ENCODE results near the gene HOXA6.

GRCh38 chr7:27192546-27193334 lies 45.2 kb upstream of the HOXA6 start:
- TF ChIP-seq CTCF (IDR thresholded peaks at IDR 0.05) (no peak), TCF7 (CRISPR knock-in tag; IDR thresholded peaks at IDR 0.05; ENCODE audit: low read depth) (no peak), ESRRA (CRISPR knock-in tag; IDR thresholded peaks at IDR 0.05; ENCODE audit: borderline replicate concordance) (no peak), USF1 (CRISPR knock-in tag; IDR thresholded peaks at IDR 0.05) (no peak), TEAD4 (CRISPR knock-in tag; IDR thresholded peaks at IDR 0.05) (no peak), HMGXB4 (CRISPR knock-in tag; IDR thresholded peaks at IDR 0.05) (no peak), ZNF317 (CRISPR knock-in tag; IDR thresholded peaks at IDR 0.05; ENCODE audit: borderline replicate concordance, low read depth) (no peak), MAX (CRISPR knock-in tag; IDR thresholded peaks at IDR 0.05) (no peak), FOXJ3 (CRISPR knock-in tag; IDR thresholded peaks at IDR 0.05; ENCODE audit: borderline replicate concordance) (no peak), MXD4 (CRISPR knock-in tag; IDR thresholded peaks at IDR 0.05; ENCODE audit: borderline replicate concordance) (no peak), CBFB (CRISPR knock-in tag; IDR thresholded peaks at IDR 0.05; ENCODE audit: low read depth) (no peak), CREM (CRISPR knock-in tag; IDR thresholded peaks at IDR 0.05) (no peak), TP53 (CRISPR knock-in tag; IDR thresholded peaks at IDR 0.05) (no peak), ZNF416 (CRISPR knock-in tag; IDR thresholded peaks at IDR 0.05) (no peak)
